SK-N-MC (cell line): ENCODE data around the gene MFNG.
"Not testable (repeated sequence)": the region's sequence is repeated elsewhere in the genome, so short reads cannot be mapped to it uniquely, and the experiment has no call there.

Experiments
- FOXP2 ChIP-seq: optimal IDR thresholded peaks from 2 replicates; pipeline ENCODE3; 2011; ENCODE audit warnings: mild to moderate bottlenecking, moderate library complexity; ENCODE audit not compliant: insufficient read depth; ENCODE audit errors: extremely low read length, control extremely low read depth
- POLR2AphosphoS5 ChIP-seq: IDR thresholded peaks from 2 replicates; pipeline ENCODE4 v1.6.1; 2012; ENCODE audit warnings: mild to moderate bottlenecking, low read depth, low read length, borderline replicate concordance

DNA sequence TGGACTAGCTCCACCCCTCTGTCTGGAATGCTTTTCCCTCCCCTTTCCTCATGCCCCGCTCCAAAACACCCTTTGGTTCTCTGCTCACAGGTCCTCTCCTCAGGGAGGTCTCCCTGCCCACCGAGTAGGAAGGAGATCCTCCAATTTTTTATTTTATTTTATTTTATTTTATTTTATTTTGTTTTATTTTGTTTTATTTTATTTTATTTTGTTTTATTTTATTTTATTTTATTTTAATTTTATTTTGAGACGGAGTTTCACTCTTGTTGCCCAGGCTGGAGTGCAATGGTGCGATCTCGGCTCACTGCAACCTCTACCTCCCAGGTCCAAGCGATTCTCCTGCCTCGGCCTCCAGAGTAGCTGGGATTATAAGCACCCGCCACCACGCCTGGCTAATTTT lies 41.8 kb upstream of the MFNG start:
- TF ChIP-seq POLR2AphosphoS5, FOXP2: not testable (repeated sequence)
